ENCODE results near the gene SDCCAG8. TPM values are rescaled to one million over a fixed set of nuclear protein-coding genes. Genes with fewer than 3 reads are reported as not detected.

Gene SDCCAG8
- total and polyA plus RNA-seq, 4 donors = 25.4 to 96.7 (median 48.2) TPM

DNA sequence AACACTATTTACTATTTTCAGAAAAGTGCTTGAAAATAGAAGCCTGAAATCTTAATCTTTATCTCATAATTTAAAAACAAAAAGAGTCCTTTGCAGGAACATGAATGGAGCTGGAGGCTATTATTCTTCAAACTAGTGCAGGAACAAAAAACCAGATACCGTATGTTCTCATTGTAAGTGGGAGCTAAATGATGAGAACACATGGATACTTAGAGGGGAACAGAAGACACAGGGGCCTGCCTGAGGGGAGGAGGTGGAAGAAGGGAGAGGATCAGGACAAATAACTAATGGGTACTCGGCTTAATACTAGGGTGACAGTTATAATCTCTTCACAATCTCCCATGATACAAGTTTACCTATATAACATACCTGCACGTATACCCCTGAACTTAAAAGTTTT, 176.3 kb downstream of the SDCCAG8 start:
- no peak for ATAC-seq (ENCODE audit: insufficient read depth, low FRiP score)
- H3K27me3 ChIP-seq (ENCODE audit: control insufficient read depth in 3 of 3, insufficient read depth in 3 of 3, low read length in 2 of 3) = no peaks in the 10 kb centered on the region
- DNase-seq = no peak
- peaks cover 0 to 16% (median 5%) of the 10 kb centered on the region in 4 donors for H3K36me3 ChIP-seq (ENCODE audit: control insufficient read depth in 4 of 4, insufficient read depth in 4 of 4, low read length in 4 of 4)
- H3K9me3 ChIP-seq (ENCODE audit: control insufficient read depth in 4 of 4, insufficient read depth in 3 of 4, low read length in 3 of 4) = no peaks in the 10 kb centered on the region
- TF ChIP-seq, protein P1, sequence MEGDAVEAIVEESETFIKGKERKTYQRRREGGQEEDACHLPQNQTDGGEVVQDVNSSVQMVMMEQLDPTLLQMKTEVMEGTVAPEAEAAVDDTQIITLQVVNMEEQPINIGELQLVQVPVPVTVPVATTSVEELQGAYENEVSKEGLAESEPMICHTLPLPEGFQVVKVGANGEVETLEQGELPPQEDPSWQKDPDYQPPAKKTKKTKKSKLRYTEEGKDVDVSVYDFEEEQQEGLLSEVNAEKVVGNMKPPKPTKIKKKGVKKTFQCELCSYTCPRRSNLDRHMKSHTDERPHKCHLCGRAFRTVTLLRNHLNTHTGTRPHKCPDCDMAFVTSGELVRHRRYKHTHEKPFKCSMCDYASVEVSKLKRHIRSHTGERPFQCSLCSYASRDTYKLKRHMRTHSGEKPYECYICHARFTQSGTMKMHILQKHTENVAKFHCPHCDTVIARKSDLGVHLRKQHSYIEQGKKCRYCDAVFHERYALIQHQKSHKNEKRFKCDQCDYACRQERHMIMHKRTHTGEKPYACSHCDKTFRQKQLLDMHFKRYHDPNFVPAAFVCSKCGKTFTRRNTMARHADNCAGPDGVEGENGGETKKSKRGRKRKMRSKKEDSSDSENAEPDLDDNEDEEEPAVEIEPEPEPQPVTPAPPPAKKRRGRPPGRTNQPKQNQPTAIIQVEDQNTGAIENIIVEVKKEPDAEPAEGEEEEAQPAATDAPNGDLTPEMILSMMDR (IDR thresholded peaks at IDR 0.05; ENCODE audit: control extremely low read depth, extremely low read depth) = no peak
- 78 to 99% methylated on average over 3 of the region's 3 CpGs for WGBS, 2 donors
- peaks cover 0 to 3% (median 0%) of the 10 kb centered on the region in 5 donors for H3K4me1 ChIP-seq (ENCODE audit: control insufficient read depth in 5 of 5, insufficient read depth in 5 of 5, low read length in 5 of 5)
- H3K4me3 ChIP-seq = no peak overlapping the region
- H3K9ac ChIP-seq (ENCODE audit: insufficient read depth in 1 of 2, low read length in 2 of 2) = no peak overlapping the region
- no peak overlapping the region for H3K27ac ChIP-seq (ENCODE audit: low read depth in 1 of 2, low read length in 1 of 2)

DNA sequence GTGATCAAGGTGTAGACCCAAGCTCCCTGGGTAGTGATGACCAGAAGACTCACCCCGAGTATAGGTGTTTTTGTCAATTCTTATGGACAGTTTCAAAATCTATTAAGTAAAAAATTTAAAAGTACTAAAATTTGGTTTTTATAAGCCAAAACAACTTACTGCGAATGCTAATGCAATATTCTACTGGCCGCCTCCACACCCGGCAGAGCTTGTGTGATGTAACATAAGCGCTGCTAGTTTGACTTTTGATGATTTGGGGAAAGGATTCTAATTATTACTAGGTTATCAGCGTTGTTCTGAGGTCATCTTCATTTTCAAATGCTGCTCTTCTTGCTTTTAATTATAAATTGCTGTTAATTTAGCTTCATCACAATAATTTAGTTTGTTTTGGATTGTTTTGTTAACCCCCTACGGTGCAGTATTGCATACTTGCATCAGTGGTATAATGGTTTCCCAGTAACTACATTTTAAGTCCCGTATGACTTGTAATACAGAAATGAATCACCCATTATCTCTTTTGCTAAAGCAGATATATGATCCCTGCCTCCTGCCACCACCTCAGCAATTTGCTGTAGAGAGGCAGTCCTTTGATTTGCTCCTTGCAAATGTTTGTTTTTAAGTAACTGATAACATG, 178.0 kb downstream of the SDCCAG8 start:
- TF ChIP-seq, protein P1 (IDR thresholded peaks at IDR 0.05; ENCODE audit: control extremely low read depth, extremely low read depth) = no peak
- Histone ChIP-seq H3K9me3 (ENCODE audit: control insufficient read depth in 4 of 4, insufficient read depth in 3 of 4, low read length in 3 of 4) (no peaks in the 10 kb centered on the region), H3K27ac (ENCODE audit: low read depth in 1 of 2, low read length in 1 of 2) (no peak overlapping the region), H3K9ac (ENCODE audit: insufficient read depth in 1 of 2, low read length in 2 of 2) (no peak overlapping the region), H3K4me3 (no peak overlapping the region), H3K27me3 (ENCODE audit: control insufficient read depth in 3 of 3, insufficient read depth in 3 of 3, low read length in 2 of 3) (no peaks in the 10 kb centered on the region), H3K4me1 (ENCODE audit: control insufficient read depth in 5 of 5, insufficient read depth in 5 of 5, low read length in 5 of 5) (peaks cover 0 to 5% (median 0%) of the 10 kb centered on the region in 5 donors), H3K36me3 (ENCODE audit: control insufficient read depth in 4 of 4, insufficient read depth in 4 of 4, low read length in 4 of 4) (peaks cover 0 to 8% (median 3%) of the 10 kb centered on the region in 4 donors)
- DNase-seq = no peak
- no peak for ATAC-seq (ENCODE audit: insufficient read depth, low FRiP score)
- WGBS, 2 donors = 87 to 92% methylated on average over 8 of the region's 8 CpGs

DNA sequence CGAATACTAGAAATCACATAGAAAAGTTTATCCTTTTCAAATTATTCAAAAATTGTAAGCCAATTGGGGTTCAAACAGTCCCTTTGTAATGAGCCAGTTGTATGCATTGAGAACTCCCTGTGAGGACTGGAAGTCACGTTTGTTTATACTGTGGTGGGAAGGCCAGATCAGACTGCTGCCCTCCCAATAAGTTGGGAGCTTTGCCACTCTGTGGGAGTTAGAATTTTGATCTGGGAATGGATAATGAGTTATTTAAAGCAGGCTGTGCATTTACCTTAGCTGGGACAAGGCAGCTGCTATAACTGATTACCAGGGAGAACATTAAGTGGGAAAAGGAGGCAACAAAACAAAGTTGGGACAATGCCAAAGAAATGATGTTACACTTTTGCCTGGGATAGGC, 178.8 kb downstream of the SDCCAG8 start:
- peaks cover 0 to 5% (median 0%) of the 10 kb centered on the region in 5 donors for H3K4me1 ChIP-seq (ENCODE audit: control insufficient read depth in 5 of 5, insufficient read depth in 5 of 5, low read length in 5 of 5)
- no peak for ATAC-seq (ENCODE audit: insufficient read depth, low FRiP score)
- no peak overlapping the region for H3K27ac ChIP-seq (ENCODE audit: low read depth in 1 of 2, low read length in 1 of 2)
- no peaks in the 10 kb centered on the region for H3K9me3 ChIP-seq (ENCODE audit: control insufficient read depth in 4 of 4, insufficient read depth in 3 of 4, low read length in 3 of 4)
- H3K4me3 ChIP-seq = no peak overlapping the region
- H3K27me3 ChIP-seq (ENCODE audit: control insufficient read depth in 3 of 3, insufficient read depth in 3 of 3, low read length in 2 of 3) = no peaks in the 10 kb centered on the region
- peaks cover 0 to 7% (median 3%) of the 10 kb centered on the region in 4 donors for H3K36me3 ChIP-seq (ENCODE audit: control insufficient read depth in 4 of 4, insufficient read depth in 4 of 4, low read length in 4 of 4)
- TF ChIP-seq, protein P1 (IDR thresholded peaks at IDR 0.05; ENCODE audit: control extremely low read depth, extremely low read depth) = no peak
- DNase-seq = no peak
- H3K9ac ChIP-seq (ENCODE audit: insufficient read depth in 1 of 2, low read length in 2 of 2) = no peak overlapping the region
- WGBS, 2 donors = 75 to 87% methylated on average over 2 of the region's 2 CpGs

DNA sequence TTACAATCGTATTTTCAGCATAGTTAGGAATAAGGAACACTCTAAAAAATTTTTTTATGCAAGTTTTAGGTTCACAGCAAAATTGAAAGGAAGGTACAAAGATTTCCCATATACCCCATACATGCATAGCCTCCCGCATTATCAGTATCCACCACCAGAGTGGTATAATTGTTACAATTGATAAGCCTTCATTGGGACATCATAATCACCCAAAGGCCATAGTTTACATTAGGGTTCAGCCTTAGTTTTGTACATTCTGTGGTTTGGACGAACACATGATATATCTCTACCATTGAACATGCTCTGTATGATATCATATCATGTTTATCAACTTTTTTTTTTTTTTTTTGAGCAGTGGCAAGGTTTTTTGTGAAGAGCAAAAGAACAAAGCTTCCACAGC, 180.0 kb downstream of the SDCCAG8 start:
- ATAC-seq (ENCODE audit: insufficient read depth, low FRiP score) = no peak
- H3K4me3 ChIP-seq = no peak overlapping the region
- DNase-seq = no peak
- H3K36me3 ChIP-seq (ENCODE audit: control insufficient read depth in 4 of 4, insufficient read depth in 4 of 4, low read length in 4 of 4) = peaks cover 0 to 7% (median 1%) of the 10 kb centered on the region in 4 donors
- TF ChIP-seq, protein P1 (IDR thresholded peaks at IDR 0.05; ENCODE audit: control extremely low read depth, extremely low read depth) = no peak
- H3K9ac ChIP-seq (ENCODE audit: insufficient read depth in 1 of 2, low read length in 2 of 2) = no peak overlapping the region
- WGBS, 2 donors = 94 to 97% methylated on average over 3 of the region's 3 CpGs
- H3K27me3 ChIP-seq (ENCODE audit: control insufficient read depth in 3 of 3, insufficient read depth in 3 of 3, low read length in 2 of 3) = no peaks in the 10 kb centered on the region
- no peak overlapping the region for H3K27ac ChIP-seq (ENCODE audit: low read depth in 1 of 2, low read length in 1 of 2)
- H3K9me3 ChIP-seq (ENCODE audit: control insufficient read depth in 4 of 4, insufficient read depth in 3 of 4, low read length in 3 of 4) = no peaks in the 10 kb centered on the region
- peaks cover 0 to 7% (median 3%) of the 10 kb centered on the region in 5 donors for H3K4me1 ChIP-seq (ENCODE audit: control insufficient read depth in 5 of 5, insufficient read depth in 5 of 5, low read length in 5 of 5)
